PFSK-1 (cell line): ENCODE measurements around the gene SLIT3.

Source experiments
- FOXP2 ChIP-seq: optimal IDR thresholded peaks from 2 replicates; pipeline ENCODE3; 2011; ENCODE audit warnings: borderline replicate concordance, control low read depth, inconsistent platforms; ENCODE audit not compliant: insufficient read depth; ENCODE audit errors: extremely low read length, extremely low read depth
- POLR2AphosphoS5 ChIP-seq: IDR thresholded peaks from 2 replicates; pipeline ENCODE4 v1.6.1; 2012; ENCODE audit warnings: low read depth, mild to moderate bottlenecking, control low read depth, low read length, moderate library complexity
- REST ChIP-seq, 2 experiments: IDR thresholded peaks; 2 replicates each; pipeline versions ENCODE4 v1.6.1 to v1.8.0; 2011 to 2012; ENCODE audit warnings: low read depth in 2 of 2, low read length in 2 of 2, control low read depth in 1 of 2, inconsistent platforms in 1 of 2, mild to moderate bottlenecking in 1 of 2, moderate library complexity in 1 of 2; ENCODE audit not compliant: insufficient read depth in 1 of 2
- SIN3A ChIP-seq: IDR thresholded peaks from 2 replicates; pipeline ENCODE4 v1.6.1; 2012; ENCODE audit warnings: mild to moderate bottlenecking, low read length, moderate library complexity, borderline replicate concordance; ENCODE audit not compliant: insufficient read depth
- TAF1 ChIP-seq: IDR thresholded peaks from 2 replicates; pipeline ENCODE4 v1.6.1; 2012; ENCODE audit warnings: low read length, control low read depth, borderline replicate concordance; ENCODE audit not compliant: insufficient read depth

Gene SLIT3

GRCh38 chr5:168975331-168975730, 325.6 kb downstream of the SLIT3 start:
- no peak for TF ChIP-seq POLR2AphosphoS5
- TF ChIP-seq FOXP2 = no peak
- TF ChIP-seq SIN3A = no peak
- TF ChIP-seq REST (IDR thresholded peaks at IDR 0.05; ENCODE audit: insufficient read depth in 1 of 2, low read depth in 2 of 2, low read length in 2 of 2) = no peak

- TF ChIP-seq SIN3A = no peak
Observed at GRCh38 chr5:168974082-168974481, 326.9 kb downstream of the SLIT3 start.

- TF ChIP-seq REST (IDR thresholded peaks at IDR 0.05; ENCODE audit: insufficient read depth in 1 of 2, low read depth in 2 of 2, low read length in 2 of 2) = no peak
- TF ChIP-seq SIN3A = no peak
- TF ChIP-seq TAF1 = no peak
- TF ChIP-seq FOXP2 = no peak
Observed at GRCh38 chr5:168972731-168973130, 328.2 kb downstream of the SLIT3 start.

GRCh38 chr5:168971100-168971499, 329.8 kb downstream of the SLIT3 start:
- TF ChIP-seq REST (IDR thresholded peaks at IDR 0.05; ENCODE audit: insufficient read depth in 1 of 2, low read depth in 2 of 2, low read length in 2 of 2) (no peak), SIN3A (no peak), FOXP2 (no peak), TAF1 (no peak), POLR2AphosphoS5 (no peak)

GRCh38 chr5:168969326-168969886, 331.5 kb downstream of the SLIT3 start:
- TF ChIP-seq SIN3A (no peak), POLR2AphosphoS5 (no peak), REST (IDR thresholded peaks at IDR 0.05; ENCODE audit: insufficient read depth in 1 of 2, low read depth in 2 of 2, low read length in 2 of 2) (no peak), FOXP2 (no peak), TAF1 (no peak)

GRCh38 chr5:168967882-168968620, 332.9 kb downstream of the SLIT3 start:
- no peak for TF ChIP-seq TAF1
- no peak for TF ChIP-seq SIN3A
- TF ChIP-seq REST (IDR thresholded peaks at IDR 0.05; ENCODE audit: insufficient read depth in 1 of 2, low read depth in 2 of 2, low read length in 2 of 2) = no peak
- no peak for TF ChIP-seq POLR2AphosphoS5
- no peak for TF ChIP-seq FOXP2
